DND-41 (cell line): ENCODE data around the gene TSSC4.

ENCODE experiments used
- ATAC-seq: fragments of 200-7000 bp; cut with Tn5 transposase; 3 replicates; pipeline ENCODE4 v1.9.1; 2021; ENCODE audit warnings: low read depth; ENCODE audit not compliant: insufficient read depth
- DNase-seq: peaks from one replicate; pipeline ENCODE4 v3.0.0-alpha.2; 2020
- H2AFZ ChIP-seq: 2 replicates; pipeline ENCODE4 v1.6.0; 2012; ENCODE audit warnings: low read depth, low read length
- H3K27ac ChIP-seq: 2 replicates; pipeline ENCODE4 v1.5.1; 2012; ENCODE audit warnings: low read length, inconsistent platforms
- H3K27me3 ChIP-seq: fragments of 200-600 bp; sonication (generic); 2 replicates; pipeline ENCODE4 v1.6.0; 2012; ENCODE audit warnings: low read length, mild to moderate bottlenecking, inconsistent platforms; ENCODE audit not compliant: insufficient read depth, poor library complexity
- H3K36me3 ChIP-seq: 2 replicates; pipeline ENCODE4 v1.5.1; 2012; ENCODE audit warnings: low read length, inconsistent platforms; ENCODE audit not compliant: insufficient read depth
- H3K4me1 ChIP-seq: 2 replicates; pipeline ENCODE4 v1.5.1; 2012; ENCODE audit warnings: mild to moderate bottlenecking, low read length; ENCODE audit not compliant: insufficient read depth
- H3K4me2 ChIP-seq: 2 replicates; pipeline ENCODE4 v1.6.0; 2012; ENCODE audit warnings: mild to moderate bottlenecking, moderate library complexity, low read length, inconsistent platforms; ENCODE audit not compliant: insufficient read depth
- H3K4me3 ChIP-seq, 2 experiments: fragments of 200-600 bp in 1 of 2; shearing (Covaris generic) in 1 of 2; 2 replicates each; pipeline ENCODE4 v1.5.1; 2012 to 2016; ENCODE audit warnings: inconsistent platforms in 2 of 2, low read length in 2 of 2, mild to moderate bottlenecking in 2 of 2, low read depth in 1 of 2, moderate library complexity in 1 of 2
- H3K79me2 ChIP-seq: 2 replicates; pipeline ENCODE4 v1.6.0; 2012; ENCODE audit warnings: low read length, inconsistent platforms; ENCODE audit not compliant: insufficient read depth
- H3K9ac ChIP-seq: 2 replicates; pipeline ENCODE4 v1.6.0; 2012; ENCODE audit warnings: low read depth, mild to moderate bottlenecking, inconsistent platforms, low read length, moderate library complexity
- H3K9me3 ChIP-seq: 2 replicates; pipeline ENCODE4 v1.5.1; 2012; ENCODE audit warnings: low read length, moderate library complexity, mild to moderate bottlenecking, inconsistent platforms; ENCODE audit not compliant: insufficient read depth, severe bottlenecking
- H4K20me1 ChIP-seq: 2 replicates; pipeline ENCODE4 v1.6.0; 2012; ENCODE audit warnings: low read length; ENCODE audit not compliant: insufficient read depth
- CTCF ChIP-seq: IDR thresholded peaks from 2 replicates; pipeline ENCODE4 v1.5.1; 2012; ENCODE audit warnings: borderline replicate concordance, low read length, moderate library complexity, mild to moderate bottlenecking; ENCODE audit not compliant: poor library complexity, severe bottlenecking; ENCODE audit errors: extremely low read depth
- EZH2 ChIP-seq: IDR thresholded peaks from 3 replicates; pipeline ENCODE4 v1.6.1; 2012; ENCODE audit warnings: borderline replicate concordance, low read depth, mild to moderate bottlenecking, moderate library complexity, low read length, inconsistent platforms; ENCODE audit not compliant: severe bottlenecking

Gene TSSC4

DNA sequence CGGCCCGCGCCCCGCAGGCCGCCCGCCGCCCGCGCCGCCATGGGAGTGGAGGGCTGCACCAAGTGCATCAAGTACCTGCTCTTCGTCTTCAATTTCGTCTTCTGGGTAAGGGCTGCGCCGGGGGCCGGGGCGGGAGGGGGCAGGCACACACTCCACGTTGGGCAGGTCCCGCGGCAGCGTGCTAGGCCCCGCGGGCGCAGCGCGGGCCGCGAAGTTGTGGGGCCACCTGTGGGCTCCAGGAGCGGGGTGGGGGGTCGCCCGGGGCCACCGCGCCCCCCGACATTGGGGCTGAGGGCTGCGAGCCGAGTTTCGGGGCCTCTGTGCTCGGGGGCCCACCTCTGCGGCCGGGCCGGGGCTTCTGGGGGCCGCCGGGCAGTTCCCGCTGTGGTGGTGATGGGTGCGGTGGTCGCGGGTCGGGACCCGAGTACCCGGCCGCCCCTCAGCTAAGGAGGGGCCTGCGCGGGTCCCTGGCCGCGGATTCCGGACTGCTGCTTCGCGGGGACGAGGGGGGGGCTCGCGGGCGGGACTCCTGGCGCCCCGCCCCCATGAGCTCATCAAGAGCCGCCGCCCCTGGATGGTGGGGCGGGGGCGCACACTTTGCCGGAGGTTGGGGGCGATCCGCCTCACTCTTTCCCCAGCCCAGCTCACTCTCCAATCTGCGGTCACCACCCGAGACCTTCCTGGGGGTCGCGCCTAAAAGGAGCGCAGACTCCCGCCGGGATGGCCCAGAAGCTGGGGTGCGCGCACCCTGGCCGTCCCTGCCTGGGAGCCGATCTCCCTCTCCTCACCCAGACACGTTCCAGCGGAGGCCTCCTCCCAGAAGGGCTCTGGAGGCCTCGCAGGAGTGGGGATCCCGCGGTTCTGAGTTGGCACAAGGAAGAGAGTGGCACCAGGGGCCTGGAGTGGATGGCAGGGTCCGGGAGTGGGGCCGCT is 22.8 kb upstream of the TSSC4 start:
- Histone ChIP-seq H3K4me2 (peak overlapping the region; percentile 98), H3K36me3 (peaks cover 37% of the 10 kb centered on the region), H3K79me2 (peaks cover 55% of the 10 kb centered on the region), H3K27ac (peak overlapping the region; percentile 78), H4K20me1 (peaks cover 70% of the 10 kb centered on the region), H3K27me3 (no peaks in the 10 kb centered on the region), H3K4me3 (peak overlapping the region; percentile 91 to 98), H3K4me1 (peaks cover 45% of the 10 kb centered on the region), H3K9me3 (no peaks in the 10 kb centered on the region), H2AFZ (peak overlapping the region; percentile 59), H3K9ac (peak overlapping the region; percentile 97)
- DNase-seq (peak; percentile 67), ATAC-seq (peak; percentile 63)
- no peak for TF ChIP-seq EZH2
- TF ChIP-seq CTCF: no peak

DNA sequence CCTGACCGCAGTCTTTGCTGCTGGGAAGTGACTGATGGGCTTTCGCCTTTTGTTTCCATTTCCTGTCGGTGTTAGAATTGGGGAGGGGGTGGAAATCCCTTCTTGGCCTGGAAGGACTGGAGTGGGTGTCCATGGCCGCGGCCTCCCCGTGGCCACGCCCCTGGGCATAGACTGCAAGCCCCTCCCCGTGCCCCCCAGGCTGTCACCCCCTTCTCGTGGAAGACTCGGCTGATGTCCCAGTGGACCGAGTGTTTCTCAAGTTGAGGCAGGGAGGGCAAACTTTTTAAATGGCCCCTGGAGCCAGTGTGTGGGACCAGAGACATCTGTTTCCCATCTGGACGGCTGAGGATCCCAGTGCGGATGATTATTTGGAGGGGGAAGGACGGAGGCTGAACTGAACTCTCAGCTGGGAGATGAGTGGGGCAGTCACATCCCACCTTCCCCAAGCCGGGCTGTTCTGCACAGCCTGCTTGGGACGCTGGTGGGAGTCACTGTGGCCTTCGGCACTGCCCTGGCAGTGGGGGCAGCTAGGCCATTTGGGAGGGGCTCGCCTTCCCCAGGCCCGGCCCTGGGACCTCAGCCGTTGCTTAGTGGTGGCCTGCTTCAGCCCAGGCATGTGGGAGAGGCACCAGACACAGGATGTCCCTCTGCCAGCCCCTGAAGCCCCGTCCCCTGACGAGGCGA is 21.9 kb upstream of the TSSC4 start:
- TF ChIP-seq EZH2 (no peak), CTCF (no peak)
- H3K4me2 ChIP-seq: peak overlapping the region; percentile 98
- peak overlapping the region; percentile 78 for H3K27ac ChIP-seq
- DNase-seq (no peak), ATAC-seq (no peak)
- peaks cover 40% of the 10 kb centered on the region for H3K36me3 ChIP-seq
- H2AFZ ChIP-seq: no peak overlapping the region
- no peaks in the 10 kb centered on the region for H3K9me3 ChIP-seq
- peaks cover 79% of the 10 kb centered on the region for H4K20me1 ChIP-seq
- peak overlapping the region; percentile 97 for H3K9ac ChIP-seq
- no peaks in the 10 kb centered on the region for H3K27me3 ChIP-seq
- peaks cover 54% of the 10 kb centered on the region for H3K4me1 ChIP-seq
- H3K79me2 ChIP-seq: peaks cover 64% of the 10 kb centered on the region
- peak overlapping the region; percentile 91 to 98 for H3K4me3 ChIP-seq

- Histone ChIP-seq H2AFZ (no peak overlapping the region), H3K9ac (0 out of 2 replicates have a peak overlapping the region, but pooled peaks have one; percentile 15), H3K4me3 (peak overlapping the region in 1 of 2 experiments; percentile 43; a peak in 2 of 4 replicates), H3K79me2 (peaks cover 71% of the 10 kb centered on the region), H3K27ac (no peak overlapping the region; the same call in 1 of the 2 replicates), H3K4me1 (peaks cover 59% of the 10 kb centered on the region), H3K9me3 (no peaks in the 10 kb centered on the region), H3K27me3 (no peaks in the 10 kb centered on the region), H3K36me3 (peaks cover 42% of the 10 kb centered on the region), H4K20me1 (peaks cover 85% of the 10 kb centered on the region), H3K4me2 (peak overlapping the region; percentile 98)
- DNase-seq (no peak), ATAC-seq (no peak)
- TF ChIP-seq EZH2: no peak
- TF ChIP-seq CTCF: no peak
Observed at GRCh38 chr11:2379466-2380174, 20.9 kb upstream of the TSSC4 start.
